Measurements from ENCODE around the gene RANBP1.

Gene RANBP1

DNA sequence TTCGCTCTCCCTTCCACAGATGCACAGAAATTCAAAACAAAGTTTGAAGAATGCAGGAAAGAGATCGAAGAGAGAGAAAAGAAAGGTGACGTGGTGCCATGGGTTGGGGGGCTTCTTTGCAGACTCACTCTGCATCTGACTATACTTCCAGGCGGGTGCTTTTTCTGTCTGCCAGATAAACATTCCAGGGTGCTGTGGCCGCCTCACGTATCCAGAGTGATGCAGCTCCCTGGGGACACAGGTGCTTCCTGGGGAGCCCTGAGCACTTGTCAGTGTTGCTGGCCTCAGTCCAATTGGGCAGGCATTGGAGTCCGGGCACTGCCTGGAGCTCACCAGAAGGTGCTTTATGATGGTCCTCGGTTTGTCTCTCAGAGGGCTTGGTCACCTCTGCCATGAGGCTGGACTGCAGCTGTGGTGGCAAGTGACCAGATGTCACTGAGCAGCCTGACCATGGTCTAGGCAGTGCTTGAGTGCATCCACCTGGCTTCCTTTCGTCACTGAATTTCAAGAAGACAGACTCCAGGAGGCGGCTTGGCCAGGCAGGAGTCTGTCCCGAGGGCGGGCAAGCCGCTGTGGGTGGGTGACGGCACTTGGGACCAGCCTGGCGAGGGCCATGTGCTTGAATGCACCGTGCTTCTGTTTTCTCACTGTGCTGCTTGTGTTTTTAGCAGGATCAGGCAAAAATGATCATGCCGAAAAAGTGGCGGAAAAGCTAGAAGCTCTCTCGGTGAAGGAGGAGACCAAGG, 10.6 kb downstream of the RANBP1 start:
- DNase-seq (ENCODE audit: extremely low read depth, low read depth), result no peak
- no peak overlapping the region for H3K4me3 ChIP-seq (replicated peaks; ENCODE audit: low read depth, low read length)
- TF ChIP-seq, protein P1, sequence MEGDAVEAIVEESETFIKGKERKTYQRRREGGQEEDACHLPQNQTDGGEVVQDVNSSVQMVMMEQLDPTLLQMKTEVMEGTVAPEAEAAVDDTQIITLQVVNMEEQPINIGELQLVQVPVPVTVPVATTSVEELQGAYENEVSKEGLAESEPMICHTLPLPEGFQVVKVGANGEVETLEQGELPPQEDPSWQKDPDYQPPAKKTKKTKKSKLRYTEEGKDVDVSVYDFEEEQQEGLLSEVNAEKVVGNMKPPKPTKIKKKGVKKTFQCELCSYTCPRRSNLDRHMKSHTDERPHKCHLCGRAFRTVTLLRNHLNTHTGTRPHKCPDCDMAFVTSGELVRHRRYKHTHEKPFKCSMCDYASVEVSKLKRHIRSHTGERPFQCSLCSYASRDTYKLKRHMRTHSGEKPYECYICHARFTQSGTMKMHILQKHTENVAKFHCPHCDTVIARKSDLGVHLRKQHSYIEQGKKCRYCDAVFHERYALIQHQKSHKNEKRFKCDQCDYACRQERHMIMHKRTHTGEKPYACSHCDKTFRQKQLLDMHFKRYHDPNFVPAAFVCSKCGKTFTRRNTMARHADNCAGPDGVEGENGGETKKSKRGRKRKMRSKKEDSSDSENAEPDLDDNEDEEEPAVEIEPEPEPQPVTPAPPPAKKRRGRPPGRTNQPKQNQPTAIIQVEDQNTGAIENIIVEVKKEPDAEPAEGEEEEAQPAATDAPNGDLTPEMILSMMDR (IDR thresholded peaks at IDR 0.05; ENCODE audit: low read depth, low read length, missing control alignments), result no peak

GRCh38 chr22:20127318-20127868, 11.5 kb downstream of the RANBP1 start:
- TF ChIP-seq, protein P1 (IDR thresholded peaks at IDR 0.05; ENCODE audit: low read depth, low read length, missing control alignments), result no peak
- no peak for DNase-seq (ENCODE audit: extremely low read depth, low read depth)
- H3K4me3 ChIP-seq (replicated peaks; ENCODE audit: low read depth, low read length), result no peak overlapping the region

DNA sequence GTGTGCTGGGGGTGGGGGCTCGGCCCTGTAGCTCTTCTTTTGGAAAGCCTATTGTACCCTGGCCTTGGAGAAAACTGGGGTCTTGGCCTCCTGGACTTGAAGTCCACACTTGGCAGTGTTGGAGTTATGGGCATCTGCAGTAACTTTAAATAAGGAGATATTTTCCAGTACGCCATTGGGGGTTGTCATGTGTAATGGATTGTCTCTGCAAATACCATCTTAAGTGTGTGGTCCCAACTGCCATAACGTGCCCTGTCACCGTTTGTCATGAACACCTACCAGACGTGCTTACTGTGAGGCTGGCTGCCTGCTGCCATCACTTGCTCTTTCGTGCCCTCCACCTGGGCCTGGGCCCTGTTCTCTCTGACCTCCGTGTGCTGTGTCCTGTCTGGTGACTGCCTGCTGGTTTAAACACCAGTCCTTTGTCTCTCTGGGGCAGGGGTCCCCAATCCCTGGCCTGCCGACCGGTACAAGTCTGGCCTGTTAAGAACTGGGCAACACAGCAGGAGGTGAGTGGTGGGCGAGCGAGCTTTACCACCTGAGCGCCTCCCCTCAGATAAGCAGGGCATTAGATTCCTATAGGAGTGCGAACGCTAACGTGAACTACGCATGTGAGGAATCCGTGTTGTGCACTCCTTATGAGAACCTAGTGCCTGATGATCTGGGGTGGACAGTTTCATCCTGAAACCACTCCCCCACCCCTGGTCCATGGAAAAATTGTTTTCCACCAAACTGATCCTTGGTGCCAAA, 12.1 kb downstream of the RANBP1 start:
- TF ChIP-seq, protein P1 (IDR thresholded peaks at IDR 0.05; ENCODE audit: low read depth, low read length, missing control alignments), result no peak
- DNase-seq (ENCODE audit: extremely low read depth, low read depth), result no peak
- H3K4me3 ChIP-seq (replicated peaks; ENCODE audit: low read depth, low read length), result no peak overlapping the region

- no peak overlapping the region for H3K4me3 ChIP-seq (replicated peaks; ENCODE audit: low read depth, low read length)
- TF ChIP-seq, protein P1 (IDR thresholded peaks at IDR 0.05; ENCODE audit: low read depth, low read length, missing control alignments), result no peak
- no peak for DNase-seq (ENCODE audit: extremely low read depth, low read depth)
Observed at GRCh38 chr22:20128619-20128901, 12.7 kb downstream of the RANBP1 start.

GRCh38 chr22:20128902-20129746, 13.2 kb downstream of the RANBP1 start:
- no peak overlapping the region for H3K4me3 ChIP-seq (replicated peaks; ENCODE audit: low read depth, low read length)
- TF ChIP-seq, protein P1 (IDR thresholded peaks at IDR 0.05; ENCODE audit: low read depth, low read length, missing control alignments), result peak; percentile 54
- no peak for DNase-seq (ENCODE audit: extremely low read depth, low read depth)

GRCh38 chr22:20129747-20130014, 13.8 kb downstream of the RANBP1 start:
- no peak for DNase-seq (ENCODE audit: extremely low read depth, low read depth)
- no peak overlapping the region for H3K4me3 ChIP-seq (replicated peaks; ENCODE audit: low read depth, low read length)
- TF ChIP-seq, protein P1 (IDR thresholded peaks at IDR 0.05; ENCODE audit: low read depth, low read length, missing control alignments), result no peak
